HG02588 (cell line): Measurements from ENCODE around the gene RAP1GAP.
"Not testable (repeated sequence)": the region's sequence is repeated elsewhere in the genome, so short reads cannot be mapped to it uniquely, and the experiment has no call there.

ENCODE experiments used
- ATAC-seq: cut with Tn5 transposase; IDR thresholded peaks from one replicate; pipeline ENCODE4 v1.9.1; 2021; ENCODE audit warnings: mild to moderate bottlenecking, moderate library complexity; ENCODE audit not compliant: unreplicated experiment

Gene RAP1GAP

GRCh38 chr1:21574466-21575151 lies 94.5 kb downstream of the RAP1GAP start:
- ATAC-seq = no peak

GRCh38 chr1:21573971-21574465 lies 95.1 kb downstream of the RAP1GAP start:
- no peak for ATAC-seq

DNA sequence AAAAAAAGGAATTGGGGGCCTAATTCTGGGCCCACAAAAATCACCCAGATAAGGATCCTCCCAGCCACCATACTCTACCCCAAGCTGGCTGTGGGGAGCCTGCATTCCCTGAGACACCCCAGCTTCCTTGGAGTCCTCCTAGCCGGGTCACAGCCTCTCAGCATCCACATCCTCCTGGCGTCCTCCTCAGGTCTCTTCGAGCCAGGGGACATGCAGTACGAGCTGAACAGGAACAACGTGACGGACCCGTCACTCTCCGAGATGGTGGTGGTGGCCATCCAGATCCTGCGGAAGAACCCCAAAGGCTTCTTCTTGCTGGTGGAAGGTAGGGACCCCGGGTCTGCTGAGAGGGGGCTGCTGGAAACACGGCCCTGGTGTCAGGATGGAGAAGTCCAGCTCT lies 95.7 kb downstream of the RAP1GAP start:
- ATAC-seq = no peak

DNA sequence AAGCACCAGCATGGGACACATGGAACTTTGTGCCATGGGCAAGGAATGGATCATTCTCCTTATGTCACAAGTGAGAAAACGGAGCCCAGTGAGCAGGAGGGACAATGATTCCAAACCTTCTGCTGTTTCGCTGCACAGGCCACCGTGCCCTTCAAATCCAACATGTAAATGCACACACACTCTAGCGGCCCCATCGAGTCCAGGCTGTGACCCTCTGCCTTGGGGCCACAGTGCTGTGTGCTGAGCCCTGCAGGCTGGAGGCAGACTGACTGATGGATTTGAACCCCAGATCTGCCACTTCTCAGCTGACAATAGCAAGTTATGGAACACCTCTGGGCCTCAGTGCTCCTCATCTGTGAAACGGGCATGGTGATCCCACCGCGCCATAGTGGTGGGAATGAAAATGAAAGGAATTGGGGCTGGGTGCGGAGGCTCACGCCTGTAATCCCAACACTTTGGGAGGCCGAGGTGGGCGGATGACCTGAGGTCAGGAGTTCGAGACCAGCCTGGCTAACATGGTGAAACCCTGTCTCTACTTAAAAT lies 96.4 kb downstream of the RAP1GAP start:
- ATAC-seq = no peak

DNA sequence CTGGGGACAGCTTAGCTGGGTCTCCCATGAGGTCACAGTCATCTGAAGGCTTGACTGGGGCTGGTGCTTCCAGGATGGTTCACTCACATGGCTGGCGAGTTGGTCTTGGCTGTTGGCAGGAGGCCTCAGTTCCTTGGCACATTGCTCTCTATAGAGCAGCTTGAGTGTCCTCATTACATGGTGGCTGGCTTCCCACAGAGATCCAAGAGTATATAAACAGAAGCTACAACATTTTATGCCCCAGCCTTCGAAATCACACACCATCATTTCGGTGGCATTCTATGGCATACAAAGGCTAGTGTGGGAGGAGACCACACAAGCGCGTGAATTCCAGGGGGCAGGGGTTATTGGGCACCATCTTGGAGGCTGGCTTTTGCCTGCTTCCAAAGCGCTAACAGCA lies 96.9 kb downstream of the RAP1GAP start:
- no peak for ATAC-seq

DNA sequence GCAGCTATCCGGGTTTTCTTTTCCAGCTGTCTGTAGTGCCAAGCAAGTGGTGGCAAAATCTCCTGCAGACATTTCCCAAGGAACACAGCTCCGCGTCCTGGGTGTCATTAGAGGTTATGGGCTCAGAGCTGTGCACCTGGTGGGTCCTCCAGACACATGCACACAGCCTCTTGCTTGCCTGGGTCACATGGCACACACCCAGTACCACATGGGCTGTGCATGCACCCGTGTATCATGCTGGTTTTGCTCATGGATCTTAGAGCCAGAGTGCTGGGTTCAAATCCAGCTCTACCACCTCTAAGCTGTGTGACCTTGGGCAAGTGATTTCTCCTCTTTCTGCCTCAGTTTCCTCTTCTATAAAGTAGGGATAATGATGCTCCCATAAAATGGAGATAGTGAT lies 98.3 kb downstream of the RAP1GAP start:
- no peak for ATAC-seq

DNA sequence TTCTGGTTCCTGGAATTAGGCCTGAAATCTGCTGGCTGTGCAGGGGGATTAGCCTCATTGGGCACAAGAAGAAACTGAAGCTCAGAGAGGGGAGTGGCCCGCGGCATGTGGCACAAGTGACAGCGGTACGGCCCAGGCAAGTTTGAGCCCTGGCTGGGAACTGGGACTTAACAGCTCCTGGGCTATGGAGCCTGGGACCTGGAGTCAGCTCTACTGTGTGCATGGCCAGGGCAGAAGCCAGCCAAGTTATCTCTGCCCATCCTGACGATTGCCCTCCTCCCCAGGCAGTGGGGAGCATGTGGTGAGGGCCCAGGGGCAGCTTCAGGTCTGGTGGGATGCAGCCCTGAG lies 98.7 kb downstream of the RAP1GAP start:
- ATAC-seq = no peak

GRCh38 chr1:21569820-21570527 lies 99.2 kb downstream of the RAP1GAP start:
- no peak for ATAC-seq

- ATAC-seq = no peak
Observed at GRCh38 chr1:21568809-21569385, 100.3 kb downstream of the RAP1GAP start.

- ATAC-seq = no peak
Observed at GRCh38 chr1:21568006-21568746, 101.0 kb downstream of the RAP1GAP start.

DNA sequence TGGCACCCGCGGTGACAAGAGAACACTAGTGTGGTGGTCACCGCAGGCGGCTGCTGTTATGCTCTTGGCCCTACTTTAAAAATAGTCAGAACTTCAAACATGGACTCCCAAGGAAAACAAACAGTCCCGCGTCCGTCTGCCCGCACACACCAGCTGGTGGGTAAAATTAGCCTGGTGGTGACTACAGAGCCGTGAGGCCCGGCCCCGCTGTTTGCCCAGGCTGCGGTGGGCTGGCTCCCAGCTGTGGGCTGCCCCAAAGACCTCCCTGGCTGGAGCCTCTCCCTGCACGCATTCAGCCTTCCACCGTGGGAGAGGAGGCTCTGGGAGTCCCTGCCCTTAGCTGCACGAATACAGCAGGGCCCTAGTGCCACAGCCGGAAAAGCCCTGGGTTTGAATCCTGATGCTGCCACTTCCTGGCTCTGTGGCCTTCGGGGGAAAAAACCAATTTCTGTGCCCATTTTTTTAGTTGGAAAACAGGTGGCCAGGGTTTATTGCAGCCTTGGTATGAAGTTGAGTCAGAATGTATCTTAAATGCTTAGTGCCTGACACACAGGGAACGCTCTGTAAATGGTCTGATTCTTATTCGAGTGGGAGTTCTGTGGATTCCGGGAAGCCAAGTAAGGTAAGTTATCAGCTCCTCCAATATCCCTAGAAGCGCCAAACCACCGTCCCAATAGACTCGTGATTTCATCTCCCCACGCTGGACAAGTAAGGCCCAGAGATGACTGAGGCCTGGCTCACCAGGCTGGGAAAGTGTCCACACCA lies 101.7 kb downstream of the RAP1GAP start:
- ATAC-seq = no peak

DNA sequence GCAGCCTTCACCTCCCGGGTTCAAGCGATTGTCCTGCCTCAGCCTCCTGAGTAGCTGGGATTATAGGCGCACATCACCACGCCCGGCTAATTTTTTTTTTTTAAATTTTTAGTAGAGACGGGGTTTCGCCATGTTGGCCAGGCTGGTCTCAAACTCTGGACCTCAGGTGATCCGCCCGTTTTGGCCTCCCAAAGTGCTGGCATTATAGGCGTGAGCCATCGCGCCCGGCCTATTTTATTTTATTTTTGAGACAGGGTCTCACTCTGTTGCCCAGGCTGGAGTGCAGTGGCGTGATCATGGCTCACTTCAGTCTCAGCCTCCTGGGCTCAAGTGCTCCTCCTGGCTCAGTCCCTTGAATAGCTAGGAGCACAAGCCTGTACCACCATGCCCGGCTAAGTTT lies 102.8 kb downstream of the RAP1GAP start:
- not testable (repeated sequence) for ATAC-seq

DNA sequence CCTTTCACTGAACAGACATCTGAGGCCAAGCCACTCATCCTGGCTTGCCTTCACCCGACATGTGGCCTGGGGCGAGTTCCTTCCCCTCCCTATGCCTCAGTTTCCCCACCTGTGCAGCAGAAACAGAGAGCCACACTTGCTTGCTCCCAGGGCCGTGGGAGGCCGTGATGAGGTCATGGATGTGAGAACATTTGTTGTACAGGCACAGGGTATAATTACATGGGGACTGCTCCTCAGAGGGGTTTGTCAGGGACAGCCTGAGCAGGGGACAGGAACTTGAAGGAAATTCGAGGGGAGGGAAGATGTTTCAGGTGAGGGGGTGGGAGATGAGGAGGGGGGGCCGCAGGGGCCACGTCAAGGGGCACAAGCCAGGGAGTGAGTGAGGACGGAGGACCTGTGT lies 103.9 kb downstream of the RAP1GAP start:
- no peak for ATAC-seq

GRCh38 chr1:21564521-21565095 lies 104.5 kb downstream of the RAP1GAP start:
- ATAC-seq = no peak

- ATAC-seq = no peak
Observed at GRCh38 chr1:21563971-21564370, 105.2 kb downstream of the RAP1GAP start.

- no peak for ATAC-seq
Observed at GRCh38 chr1:21562896-21563295, 106.3 kb downstream of the RAP1GAP start.

GRCh38 chr1:21560916-21561638 lies 108.1 kb downstream of the RAP1GAP start:
- no peak for ATAC-seq

- ATAC-seq = no peak
Observed at GRCh38 chr1:21559788-21560567, 109.2 kb downstream of the RAP1GAP start.
